Liver (tissue), 3 donors: ENCODE data around the gene TNFSF12.

Source experiments
- JUND ChIP-seq, 2 donors: IDR thresholded peaks; 2 replicates each; pipeline ENCODE4 v1.6.1; 2016; ENCODE audit warnings: antibody characterized with exemption in 2 of 2
- RAD21 ChIP-seq, 2 donors: IDR thresholded peaks; 2 replicates each; pipeline ENCODE4 v1.6.1; 2016; ENCODE audit warnings: antibody characterized with exemption in 2 of 2, mild to moderate bottlenecking in 2 of 2
- REST ChIP-seq: IDR thresholded peaks from 2 replicates; pipeline ENCODE4 v1.6.1; 2016; ENCODE audit warnings: antibody characterized with exemption, mild to moderate bottlenecking
- TF ChIP-seq, protein P1 (sequence below): fragments of 150-350 bp; IDR thresholded peaks from 2 replicates; pipeline ENCODE4 v1.5.1; 2017; ENCODE audit warnings: improper control_type of control experiment, low read depth, low read length; ENCODE audit not compliant: missing input control
- donor health status: healthy.
- donor health status: healthy.

GRCh38 chr17:7580604-7581575 lies 32.0 kb downstream of the TNFSF12 start:
- TF ChIP-seq JUND (IDR thresholded peaks at IDR 0.05) (no peak), RAD21 (IDR thresholded peaks at IDR 0.05) (no peak), REST (no peak)
- TF ChIP-seq, protein P1, sequence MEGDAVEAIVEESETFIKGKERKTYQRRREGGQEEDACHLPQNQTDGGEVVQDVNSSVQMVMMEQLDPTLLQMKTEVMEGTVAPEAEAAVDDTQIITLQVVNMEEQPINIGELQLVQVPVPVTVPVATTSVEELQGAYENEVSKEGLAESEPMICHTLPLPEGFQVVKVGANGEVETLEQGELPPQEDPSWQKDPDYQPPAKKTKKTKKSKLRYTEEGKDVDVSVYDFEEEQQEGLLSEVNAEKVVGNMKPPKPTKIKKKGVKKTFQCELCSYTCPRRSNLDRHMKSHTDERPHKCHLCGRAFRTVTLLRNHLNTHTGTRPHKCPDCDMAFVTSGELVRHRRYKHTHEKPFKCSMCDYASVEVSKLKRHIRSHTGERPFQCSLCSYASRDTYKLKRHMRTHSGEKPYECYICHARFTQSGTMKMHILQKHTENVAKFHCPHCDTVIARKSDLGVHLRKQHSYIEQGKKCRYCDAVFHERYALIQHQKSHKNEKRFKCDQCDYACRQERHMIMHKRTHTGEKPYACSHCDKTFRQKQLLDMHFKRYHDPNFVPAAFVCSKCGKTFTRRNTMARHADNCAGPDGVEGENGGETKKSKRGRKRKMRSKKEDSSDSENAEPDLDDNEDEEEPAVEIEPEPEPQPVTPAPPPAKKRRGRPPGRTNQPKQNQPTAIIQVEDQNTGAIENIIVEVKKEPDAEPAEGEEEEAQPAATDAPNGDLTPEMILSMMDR: no peak
